Left kidney (tissue), 2 donors: ENCODE data around the gene LOXL3. TPM values are rescaled to one million over a fixed set of nuclear protein-coding genes. Genes with fewer than 3 reads are reported as not detected.

ENCODE experiments used
- DNase-seq: peaks from one replicate; pipeline ENCODE4 v3.0.0-alpha.2; 2013
- polyA plus RNA-seq: library from polyadenylated mRNA; unstranded; fragments of 120-200 nt; gene quantifications from one replicate; pipeline ENCODE4 v1.2.1, GENCODE V29; 2013; ENCODE audit not compliant: insufficient read length

LOXL3 gene
- polyA plus RNA-seq, 1 donor = 10.8 TPM

- no peak for DNase-seq
Observed at GRCh38 chr2:74528600-74529356, 25.0 kb downstream of the LOXL3 start.

GRCh38 chr2:74527741-74528140 is 26.0 kb downstream of the LOXL3 start:
- DNase-seq = no peak

GRCh38 chr2:74526649-74527230 is 27.0 kb downstream of the LOXL3 start:
- no peak for DNase-seq

GRCh38 chr2:74525717-74526648 is 27.8 kb downstream of the LOXL3 start, which contains the start of gene DQX1:
Gene DQX1 (minus strand): TSS chr2:74526231. CDS start chr2:74525729, 502 bp downstream.
- DNase-seq = no peak

- no peak for DNase-seq
Observed at GRCh38 chr2:74524955-74525716, 28.6 kb downstream of the LOXL3 start.

GRCh38 chr2:74524005-74524404 is 29.7 kb downstream of the LOXL3 start:
- no peak for DNase-seq

GRCh38 chr2:74522516-74522915 is 31.2 kb downstream of the LOXL3 start:
- DNase-seq = no peak

GRCh38 chr2:74516650-74517049 is 37.1 kb downstream of the LOXL3 start:
- no peak for DNase-seq

- DNase-seq = no peak
Observed at GRCh38 chr2:74515981-74516633, 37.6 kb downstream of the LOXL3 start.

GRCh38 chr2:74515271-74515980 is 38.3 kb downstream of the LOXL3 start:
- DNase-seq = no peak

GRCh38 chr2:74514368-74515270 is 39.1 kb downstream of the LOXL3 start, which contains the start of gene TLX2:
Gene TLX2 (plus strand): TSS chr2:74514450. CDS start chr2:74514807, 357 bp downstream.
- DNase-seq = no peak

GRCh38 chr2:74513605-74514367 is 40.0 kb downstream of the LOXL3 start:
- DNase-seq = no peak

- no peak for DNase-seq
Observed at GRCh38 chr2:74512744-74513604, 40.8 kb downstream of the LOXL3 start.

- no peak for DNase-seq
Observed at GRCh38 chr2:74511104-74511989, 42.4 kb downstream of the LOXL3 start.

GRCh38 chr2:74510272-74510671 is 43.5 kb downstream of the LOXL3 start:
- DNase-seq = no peak

GRCh38 chr2:74507926-74508520 is 45.7 kb downstream of the LOXL3 start:
- no peak for DNase-seq
